Measurements from ENCODE around the gene HOXA9.

- no peak for TF ChIP-seq CTCF (IDR thresholded peaks at IDR 0.05; ENCODE audit: insufficient read depth, low read depth, low read length)
- no peak for TF ChIP-seq EZH2 (IDR thresholded peaks at IDR 0.05; ENCODE audit: insufficient read depth, low read length)
These were observed 31.7 kb downstream of the HOXA9 start for GRCh38 chr7:27133409-27134231.

All from astrocyte (in vitro differentiated cells and primary cell).